K562 (cell line): ENCODE measurements around the gene WTAP. TPM values are rescaled to one million over a fixed set of nuclear protein-coding genes. Genes with fewer than 3 reads are reported as not detected.
A peak's percentile ranks its signal among the peaks of the same experiment; 100 is the strongest.

Experiments used
- ARID3B ChIP-seq: fragments of 250-450 bp; sonication (Bioruptor Pico); IDR thresholded peaks from 2 replicates; pipeline ENCODE4 v1.4.0; 2020; ENCODE audit warnings: borderline replicate concordance
- ATF7 ChIP-seq: fragments of 450-650 bp; IDR thresholded peaks from 2 replicates; pipeline ENCODE4 v1.7.1; 2014; ENCODE audit warnings: mild to moderate bottlenecking, moderate library complexity
- BRD9 ChIP-seq: fragments of 450-650 bp; IDR thresholded peaks from 2 replicates; pipeline ENCODE4 v1.6.1; 2018; ENCODE audit warnings: low read depth; ENCODE audit not compliant: partially characterized antibody
- ELF4 ChIP-seq: fragments of 450-650 bp; formaldehyde crosslinking; IDR thresholded peaks from 2 replicates; pipeline ENCODE4 v1.4.0; 2022; ENCODE audit warnings: missing genetic modification characterization
- ETS2 ChIP-seq: IDR thresholded peaks from 2 replicates; pipeline ENCODE4 v1.6.1; 2016; ENCODE audit warnings: borderline replicate concordance, missing genetic modification characterization, mild to moderate bottlenecking, moderate library complexity, missing compliant biosample characterization; ENCODE audit not compliant: poor library complexity, severe bottlenecking
- HDGF ChIP-seq: fragments of 450-650 bp; IDR thresholded peaks from 2 replicates; pipeline ENCODE4 v1.6.1; 2016
- HNRNPUL1 ChIP-seq: fragments of 200-400 bp; formaldehyde crosslinking; IDR thresholded peaks from 2 replicates; pipeline ENCODE4 v1.6.1; 2017; ENCODE audit warnings: low read length
- HSF4 ChIP-seq: fragments of 250-450 bp; sonication (Bioruptor Pico); IDR thresholded peaks from 2 replicates; pipeline ENCODE4 v2.1.2; 2022; ENCODE audit warnings: mild to moderate bottlenecking, moderate library complexity, borderline replicate concordance
- KDM5B ChIP-seq: fragments of 200-600 bp; sonication (generic); IDR thresholded peaks from 2 replicates; pipeline ENCODE4 v1.6.1; 2012; ENCODE audit warnings: low read depth, mild to moderate bottlenecking, moderate library complexity, low read length, control low read depth, inconsistent platforms; ENCODE audit not compliant: insufficient replicate concordance
- NCOA1 ChIP-seq: fragments of 450-650 bp; IDR thresholded peaks from 2 replicates; pipeline ENCODE4 v1.6.1; 2016; ENCODE audit warnings: low read depth
- POLR2AphosphoS2 ChIP-seq: IDR thresholded peaks from 2 replicates; pipeline ENCODE4 v1.6.1; 2012; ENCODE audit warnings: low read length, improper control_type of control experiment
- SMAD3 ChIP-seq: fragments of 450-650 bp; formaldehyde crosslinking; conservative IDR thresholded peaks from 2 replicates; pipeline ENCODE4 v1.4.0; 2020; ENCODE audit warnings: mild to moderate bottlenecking
- SPI1 ChIP-seq: IDR thresholded peaks from 2 replicates; pipeline ENCODE4 v1.6.1; 2011; ENCODE audit warnings: low read depth, low read length, control low read depth, borderline replicate concordance
- ZFP30 ChIP-seq: fragments of 250-450 bp; sonication (Bioruptor Pico); IDR thresholded peaks from 2 replicates; pipeline ENCODE4 v1.8.0; 2022; ENCODE audit warnings: moderate library complexity, mild to moderate bottlenecking, inconsistent platforms, borderline replicate concordance
- ZNF274 ChIP-seq: IDR thresholded peaks from 2 replicates; pipeline ENCODE4 v1.6.1; 2011; ENCODE audit warnings: low read depth, mild to moderate bottlenecking, low read length, moderate library complexity, borderline replicate concordance
- polyA plus RNA-seq, 8 experiments: library from polyadenylated mRNA; depleted of rRNA in 4 of 8; stranded (reverse) in 5 of 8; unstranded in 3 of 8; fragments of >200 nt; fragmentation: Nextera tagmentation in 2 of 8; fragmentation: Illumina TruSeq in 1 of 8; extraction: Ambion mirVana in 2 of 8; extraction: Trizol in 1 of 8; gene quantifications; 2 replicates each; pipeline versions ENCODE4 v1.2.1 to v1.2.3, GENCODE V29; 2011 to 2014; ENCODE audit warnings: inconsistent platforms in 1 of 8, missing spikeins in 1 of 8
- total RNA-seq, 7 experiments: library from RNA; depleted of rRNA in 6 of 7; stranded (reverse); fragments of >200 nt in 6 of 7; fragmentation: Illumina TruSeq in 2 of 7; extraction: Trizol in 2 of 7; gene quantifications; 2 replicates each; pipeline versions ENCODE4 v1.2.1 to v1.2.3, GENCODE V29; 2011 to 2021; ENCODE audit warnings: low replicate concordance in 1 of 7
- TF ChIP-seq, protein P1 (sequence below): fragments of 450-650 bp; formaldehyde crosslinking; IDR thresholded peaks from 2 replicates; pipeline ENCODE4 v1.4.0; 2022; ENCODE audit warnings: missing genetic modification characterization
- TF ChIP-seq, protein P2 (sequence below): sonication (generic); formaldehyde crosslinking; IDR thresholded peaks from 2 replicates; pipeline ENCODE4 v1.8.0; 2022; ENCODE audit warnings: missing genetic modification reagents, mild to moderate bottlenecking, moderate library complexity, borderline replicate concordance
- TF ChIP-seq, protein P3 (sequence below): fragments of 200-800 bp; sonication (Bioruptor generic); IDR thresholded peaks from 2 replicates; pipeline ENCODE4 v1.6.1; 2016; ENCODE audit warnings: missing genetic modification characterization, missing compliant biosample characterization

WTAP gene
- total and polyA plus RNA-seq, 9 of the 15 experiments (the other 6 are each of a cell fraction or from before 2014, with no cell fraction given): 52.4 to 156 (median 110) TPM

GRCh38 chr6:159790149-159790955, 63.0 kb downstream of the WTAP start, which contains the start of gene MRPL18 (continued):
- TF ChIP-seq ETS2 (tag): no peak
- TF ChIP-seq, protein P1, sequence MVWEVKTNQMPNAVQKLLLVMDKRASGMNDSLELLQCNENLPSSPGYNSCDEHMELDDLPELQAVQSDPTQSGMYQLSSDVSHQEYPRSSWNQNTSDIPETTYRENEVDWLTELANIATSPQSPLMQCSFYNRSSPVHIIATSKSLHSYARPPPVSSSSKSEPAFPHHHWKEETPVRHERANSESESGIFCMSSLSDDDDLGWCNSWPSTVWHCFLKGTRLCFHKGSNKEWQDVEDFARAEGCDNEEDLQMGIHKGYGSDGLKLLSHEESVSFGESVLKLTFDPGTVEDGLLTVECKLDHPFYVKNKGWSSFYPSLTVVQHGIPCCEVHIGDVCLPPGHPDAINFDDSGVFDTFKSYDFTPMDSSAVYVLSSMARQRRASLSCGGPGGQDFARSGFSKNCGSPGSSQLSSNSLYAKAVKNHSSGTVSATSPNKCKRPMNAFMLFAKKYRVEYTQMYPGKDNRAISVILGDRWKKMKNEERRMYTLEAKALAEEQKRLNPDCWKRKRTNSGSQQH: no peak
- no peak for TF ChIP-seq ZNF274
- peak; percentile 44; the same call in 1 of the 2 replicates for TF ChIP-seq POLR2AphosphoS2
- TF ChIP-seq ARID3B: no peak; the same call in 1 of the 2 replicates
- TF ChIP-seq, protein P2, sequence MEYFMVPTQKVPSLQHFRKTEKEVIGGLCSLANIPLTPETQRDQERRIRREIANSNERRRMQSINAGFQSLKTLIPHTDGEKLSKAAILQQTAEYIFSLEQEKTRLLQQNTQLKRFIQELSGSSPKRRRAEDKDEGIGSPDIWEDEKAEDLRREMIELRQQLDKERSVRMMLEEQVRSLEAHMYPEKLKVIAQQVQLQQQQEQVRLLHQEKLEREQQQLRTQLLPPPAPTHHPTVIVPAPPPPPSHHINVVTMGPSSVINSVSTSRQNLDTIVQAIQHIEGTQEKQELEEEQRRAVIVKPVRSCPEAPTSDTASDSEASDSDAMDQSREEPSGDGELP (CRISPR knock-in tag): peak; percentile 57; the same call in 1 of the 2 replicates
- TF ChIP-seq SPI1: no peak
- TF ChIP-seq BRD9: peak; percentile 87
- no peak for TF ChIP-seq HNRNPUL1
- no peak for TF ChIP-seq HSF4 (CRISPR knock-in tag)
- TF ChIP-seq KDM5B: peak; percentile 89
- TF ChIP-seq ELF4 (CRISPR knock-in tag): peak; percentile 95
- TF ChIP-seq ATF7: peak; percentile 34
- TF ChIP-seq, protein P3, sequence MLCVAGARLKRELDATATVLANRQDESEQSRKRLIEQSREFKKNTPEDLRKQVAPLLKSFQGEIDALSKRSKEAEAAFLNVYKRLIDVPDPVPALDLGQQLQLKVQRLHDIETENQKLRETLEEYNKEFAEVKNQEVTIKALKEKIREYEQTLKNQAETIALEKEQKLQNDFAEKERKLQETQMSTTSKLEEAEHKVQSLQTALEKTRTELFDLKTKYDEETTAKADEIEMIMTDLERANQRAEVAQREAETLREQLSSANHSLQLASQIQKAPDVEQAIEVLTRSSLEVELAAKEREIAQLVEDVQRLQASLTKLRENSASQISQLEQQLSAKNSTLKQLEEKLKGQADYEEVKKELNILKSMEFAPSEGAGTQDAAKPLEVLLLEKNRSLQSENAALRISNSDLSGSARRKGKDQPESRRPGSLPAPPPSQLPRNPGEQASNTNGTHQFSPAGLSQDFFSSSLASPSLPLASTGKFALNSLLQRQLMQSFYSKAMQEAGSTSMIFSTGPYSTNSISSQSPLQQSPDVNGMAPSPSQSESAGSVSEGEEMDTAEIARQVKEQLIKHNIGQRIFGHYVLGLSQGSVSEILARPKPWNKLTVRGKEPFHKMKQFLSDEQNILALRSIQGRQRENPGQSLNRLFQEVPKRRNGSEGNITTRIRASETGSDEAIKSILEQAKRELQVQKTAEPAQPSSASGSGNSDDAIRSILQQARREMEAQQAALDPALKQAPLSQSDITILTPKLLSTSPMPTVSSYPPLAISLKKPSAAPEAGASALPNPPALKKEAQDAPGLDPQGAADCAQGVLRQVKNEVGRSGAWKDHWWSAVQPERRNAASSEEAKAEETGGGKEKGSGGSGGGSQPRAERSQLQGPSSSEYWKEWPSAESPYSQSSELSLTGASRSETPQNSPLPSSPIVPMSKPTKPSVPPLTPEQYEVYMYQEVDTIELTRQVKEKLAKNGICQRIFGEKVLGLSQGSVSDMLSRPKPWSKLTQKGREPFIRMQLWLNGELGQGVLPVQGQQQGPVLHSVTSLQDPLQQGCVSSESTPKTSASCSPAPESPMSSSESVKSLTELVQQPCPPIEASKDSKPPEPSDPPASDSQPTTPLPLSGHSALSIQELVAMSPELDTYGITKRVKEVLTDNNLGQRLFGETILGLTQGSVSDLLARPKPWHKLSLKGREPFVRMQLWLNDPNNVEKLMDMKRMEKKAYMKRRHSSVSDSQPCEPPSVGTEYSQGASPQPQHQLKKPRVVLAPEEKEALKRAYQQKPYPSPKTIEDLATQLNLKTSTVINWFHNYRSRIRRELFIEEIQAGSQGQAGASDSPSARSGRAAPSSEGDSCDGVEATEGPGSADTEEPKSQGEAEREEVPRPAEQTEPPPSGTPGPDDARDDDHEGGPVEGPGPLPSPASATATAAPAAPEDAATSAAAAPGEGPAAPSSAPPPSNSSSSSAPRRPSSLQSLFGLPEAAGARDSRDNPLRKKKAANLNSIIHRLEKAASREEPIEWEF: no peak
- 0 out of 2 replicates have a peak, but pooled peaks have one; percentile 14 for TF ChIP-seq HDGF
- peak; percentile 57; the same call in 1 of the 2 replicates for TF ChIP-seq SMAD3
- TF ChIP-seq ZFP30: no peak
- no peak; the same call in 1 of the 2 replicates for TF ChIP-seq NCOA1
